ENCODE data around the gene NHLH1. TPM values are rescaled to one million over a fixed set of nuclear protein-coding genes. Genes with fewer than 3 reads are reported as not detected.

NHLH1 gene
- total and polyA plus RNA-seq, 2 of the 13 experiments (the other 11 are each of a cell fraction or from before 2014, with no cell fraction given) = 0.11 to 0.57 TPM

- ChIA-PET POLR2A (interaction anchor here (1.1 kb wide), 1 partner anchor 13 kb away, joined by 4 read pairs; no protein-coding TSS in a partner anchor), CTCF (ENCODE audit: low intra/inter-chr PET ratio, low total read pairs) (no interaction called here)
- FAIRE-seq = no peak
- Histone ChIP-seq H3K9me3 (ENCODE audit: low read length) (no peaks in the 10 kb centered on the region), H3K9ac (ENCODE audit: insufficient read depth, low read depth, low read length) (no peak overlapping the region), H2AFZ (ENCODE audit: low read length) (no peak overlapping the region), H3K27ac (ENCODE audit: extremely low read length, insufficient read depth, low read length) (no peak overlapping the region), H3K4me3 (replicated peaks in 1 of 3; ENCODE audit: insufficient read depth in 1 of 3, low read depth in 2 of 3, low read length in 3 of 3) (no peak overlapping the region), H3K4me1 (ENCODE audit: insufficient read depth, low read length) (peaks cover 10% of the 10 kb centered on the region), H3K36me3 (replicated peaks in 1 of 2; ENCODE audit: control insufficient read depth in 1 of 2, insufficient read depth in 2 of 2, low read length in 2 of 2) (no peaks in the 10 kb centered on the region), H4K20me1 (ENCODE audit: insufficient read depth, low read length) (no peaks in the 10 kb centered on the region), H3K27me3 (ENCODE audit: control insufficient read depth in 1 of 2, insufficient read depth in 2 of 2, low read length in 2 of 2) (no peaks in the 10 kb centered on the region; a peak in 2 of 5 replicates), H3K79me2 (ENCODE audit: insufficient read depth, low read length) (no peaks in the 10 kb centered on the region), H3K4me2 (ENCODE audit: low read depth, low read length) (no peak overlapping the region)
- 81% methylated on average over 23 of the region's 42 CpGs for WGBS (ENCODE audit: low lambda C conversion rate)
- ATAC-seq = no peak
- no TSS peak for BruUV-seq (replicated peaks)
- no peak for DNase-seq (ENCODE audit: low spot score)
- TF ChIP-seq BCL3 (CRISPR knock-in tag; IDR thresholded peaks at IDR 0.05) (no peak), PBX2 (CRISPR knock-in tag; IDR thresholded peaks at IDR 0.05) (no peak), MATR3 (CRISPR knock-in tag; IDR thresholded peaks at IDR 0.05) (no peak), ZNF839 (CRISPR knock-in tag; IDR thresholded peaks at IDR 0.05; ENCODE audit: borderline replicate concordance) (no peak), MYNN (CRISPR knock-in tag; IDR thresholded peaks at IDR 0.05; ENCODE audit: low read depth) (no peak), HOXA3 (CRISPR knock-in tag; IDR thresholded peaks at IDR 0.05) (no peak), KIAA2018 (CRISPR knock-in tag; IDR thresholded peaks at IDR 0.05; ENCODE audit: borderline replicate concordance) (no peak), ZNF878 (CRISPR knock-in tag; IDR thresholded peaks at IDR 0.05) (no peak), RFXANK (CRISPR knock-in tag; IDR thresholded peaks at IDR 0.05) (no peak)
- intact Hi-C loops (cut with micrococcal nuclease; ENCODE audit: unreplicated experiment) = loop anchor here (10.0 kb wide), 1 partner anchor 176 kb away; the partner anchor contains the start of gene CASQ1
- in situ Hi-C loops (cut with HindIII; ENCODE audit: extremely low pct_ligation_motif_present, low pct_unique_long_range_greater_than_20kb) = no loop called here
Measured at GRCh38 chr1:160370561-160371345, 3.9 kb downstream of the NHLH1 start.
